Dedifferentiated amniotic fluid mesenchymal stem cell (primary cell): ENCODE data around the gene SUSD1.
A peak's percentile ranks its signal among the peaks of the same experiment; 100 is the strongest.
"Not testable (repeated sequence)": the region's sequence is repeated elsewhere in the genome, so short reads cannot be mapped to it uniquely, and the experiment has no call there.

Experiments used
- DNase-seq: peaks from one replicate; pipeline ENCODE4 v3.0.0-alpha.2; 2016; ENCODE audit errors: extremely low spot score

The SUSD1 gene

GRCh38 chr9:112097712-112098688, 77.1 kb downstream of the SUSD1 start:
- peak; percentile 56 for DNase-seq

- no peak for DNase-seq
Measured at GRCh38 chr9:112094948-112095681, 80.0 kb downstream of the SUSD1 start.

DNA sequence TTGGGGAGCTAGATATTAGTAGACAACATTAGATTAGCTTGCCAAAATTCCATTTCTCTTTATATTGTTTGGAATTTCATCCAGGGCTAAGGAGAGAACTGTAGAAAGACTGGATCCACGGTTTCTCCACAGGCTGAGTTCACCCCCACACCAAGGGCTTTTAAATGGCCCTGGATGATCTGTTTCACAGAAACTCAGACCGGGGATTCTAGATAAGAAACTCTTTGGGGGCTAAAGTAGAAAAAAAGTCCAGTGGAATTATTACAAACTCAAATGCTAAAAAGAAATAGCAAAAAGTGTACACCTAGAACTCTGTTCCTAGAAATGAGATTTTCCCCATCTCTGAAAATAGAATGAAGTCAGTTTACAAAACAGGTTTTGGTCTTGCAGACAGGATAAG, 80.9 kb downstream of the SUSD1 start:
- DNase-seq: no peak

DNA sequence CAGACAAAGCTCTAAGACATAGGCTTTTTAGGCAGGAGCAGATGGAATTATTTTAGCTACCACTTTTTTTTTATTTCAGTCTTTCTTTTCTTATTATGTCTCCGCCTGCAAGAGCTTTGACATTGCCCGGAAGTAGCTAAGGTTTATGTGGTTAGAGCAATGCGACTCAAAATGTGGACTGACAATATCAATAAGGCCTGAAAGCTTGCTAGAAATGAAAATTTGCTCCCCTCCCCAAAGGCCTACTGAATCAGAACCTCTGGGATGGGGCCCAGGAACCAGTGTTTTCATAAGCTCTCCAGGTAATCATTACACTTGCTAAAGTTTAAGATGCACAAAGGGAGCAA, 81.3 kb downstream of the SUSD1 start:
- DNase-seq: no peak

GRCh38 chr9:112093147-112093869, 81.8 kb downstream of the SUSD1 start:
- DNase-seq: no peak

GRCh38 chr9:112091810-112092209, 83.3 kb downstream of the SUSD1 start:
- no peak for DNase-seq

DNA sequence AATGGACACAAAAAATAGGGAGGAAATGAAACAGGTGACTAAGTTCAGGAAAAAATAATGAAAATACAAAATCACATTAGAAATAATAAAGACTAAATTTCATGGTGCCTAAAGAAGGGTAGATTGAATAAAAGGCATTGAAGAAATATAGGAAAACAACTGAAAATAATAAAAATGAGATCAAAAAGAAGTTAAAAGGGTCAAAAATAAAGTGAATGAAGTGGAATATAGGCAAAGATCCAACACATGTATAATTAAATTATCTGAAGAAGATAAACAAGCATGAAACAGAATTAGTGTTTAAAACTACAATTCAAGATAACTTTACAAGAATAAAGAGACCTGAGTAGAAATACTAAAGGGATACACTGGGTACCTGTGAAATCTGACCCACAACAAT, 87.6 kb downstream of the SUSD1 start:
- no peak for DNase-seq

DNA sequence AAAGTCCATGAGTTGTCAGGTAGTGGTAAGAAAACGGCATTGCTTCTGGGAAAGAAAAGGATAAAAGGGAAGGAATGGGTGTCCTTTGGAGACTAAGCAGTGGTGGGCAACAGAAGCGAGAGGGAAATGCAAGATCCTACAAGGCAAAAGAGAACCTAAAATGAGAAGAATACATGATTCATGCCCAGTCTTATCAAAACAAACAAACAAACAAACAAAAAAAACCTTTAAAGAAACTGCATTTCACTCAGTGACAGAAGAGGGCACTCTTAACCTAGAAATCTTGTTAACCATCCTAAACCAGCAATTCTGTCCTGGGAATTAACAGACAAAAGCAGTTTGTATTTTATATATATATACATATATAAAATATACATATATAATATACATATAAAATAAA, 88.5 kb downstream of the SUSD1 start:
- peak; percentile 73 for DNase-seq

DNA sequence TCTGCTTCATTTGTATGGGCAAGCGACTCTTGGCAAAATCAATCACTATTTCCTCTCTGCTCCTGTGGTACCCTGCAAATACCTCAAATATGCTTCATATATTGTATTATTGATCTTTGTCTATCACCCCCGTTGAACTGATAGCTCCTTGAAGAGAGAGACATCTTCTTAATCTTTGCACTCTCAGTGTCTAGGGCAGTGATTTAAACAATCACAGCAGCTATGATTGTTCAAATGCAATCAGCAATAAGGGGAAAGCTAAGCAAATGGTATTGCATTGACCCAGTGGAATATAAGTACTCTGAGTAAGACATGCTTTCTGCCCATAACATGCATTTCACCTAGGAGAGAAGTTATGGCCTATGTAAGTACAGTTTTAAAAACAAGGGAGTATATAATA, 90.2 kb downstream of the SUSD1 start:
- DNase-seq: no peak

- no peak for DNase-seq
Measured at GRCh38 chr9:112084334-112084733, 90.8 kb downstream of the SUSD1 start.

- DNase-seq: peak; percentile 67
Measured at GRCh38 chr9:112081918-112082729, 93.0 kb downstream of the SUSD1 start.

DNA sequence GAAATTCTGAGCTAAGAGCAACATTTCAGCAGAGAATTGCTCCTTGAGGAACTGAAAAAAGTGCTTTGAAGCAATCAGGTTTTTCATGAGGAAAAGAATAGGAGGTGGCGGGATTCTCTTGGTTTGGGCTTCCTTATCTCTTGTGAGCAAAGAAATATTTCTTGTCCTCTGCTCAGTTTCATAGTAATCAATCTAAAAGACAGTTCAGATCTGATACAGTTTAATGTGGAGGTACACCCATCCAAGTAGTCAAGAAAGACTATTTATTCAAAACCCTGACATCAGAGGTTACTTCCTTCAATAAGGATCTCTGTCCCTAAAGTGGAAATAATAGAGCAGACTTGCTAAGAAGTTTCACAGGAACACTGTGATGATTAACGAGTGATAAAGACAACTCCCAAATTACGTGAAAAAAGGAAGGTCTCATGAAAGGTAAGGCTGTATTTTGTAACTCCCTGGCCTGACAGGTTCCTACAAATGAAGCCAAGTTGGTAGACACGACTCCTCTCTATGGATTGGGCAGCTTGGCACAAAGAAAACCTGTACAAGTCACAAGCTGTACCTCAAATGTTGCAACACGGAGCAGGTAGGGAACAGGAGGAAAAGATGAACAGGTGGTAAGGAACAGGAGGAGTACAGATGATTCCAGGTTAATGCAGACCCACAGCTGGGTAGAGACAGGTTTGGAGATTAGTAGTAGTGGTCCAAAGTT, 94.1 kb downstream of the SUSD1 start:
- no peak for DNase-seq

DNA sequence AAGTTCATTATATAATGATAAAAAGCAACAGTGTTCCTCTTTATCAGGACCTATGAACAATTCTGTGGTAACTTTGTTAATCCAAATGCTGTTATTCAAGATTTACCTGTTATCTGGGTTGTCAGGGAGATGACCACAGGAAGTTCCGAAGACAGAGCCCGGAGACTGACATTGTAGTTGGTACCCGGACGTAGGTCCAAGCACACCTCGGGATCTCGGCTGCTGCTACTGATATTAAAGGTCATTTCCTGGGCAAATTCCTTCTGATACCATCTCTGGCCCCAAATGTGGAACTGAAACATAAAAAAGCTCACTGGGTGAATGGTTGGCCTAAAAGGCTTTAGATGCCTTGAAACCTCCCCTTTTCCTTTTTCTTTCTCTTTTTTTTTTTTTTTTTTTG, 96.7 kb downstream of the SUSD1 start:
- DNase-seq: no peak

- no peak for DNase-seq
Measured at GRCh38 chr9:112076814-112077213, 98.3 kb downstream of the SUSD1 start.

DNA sequence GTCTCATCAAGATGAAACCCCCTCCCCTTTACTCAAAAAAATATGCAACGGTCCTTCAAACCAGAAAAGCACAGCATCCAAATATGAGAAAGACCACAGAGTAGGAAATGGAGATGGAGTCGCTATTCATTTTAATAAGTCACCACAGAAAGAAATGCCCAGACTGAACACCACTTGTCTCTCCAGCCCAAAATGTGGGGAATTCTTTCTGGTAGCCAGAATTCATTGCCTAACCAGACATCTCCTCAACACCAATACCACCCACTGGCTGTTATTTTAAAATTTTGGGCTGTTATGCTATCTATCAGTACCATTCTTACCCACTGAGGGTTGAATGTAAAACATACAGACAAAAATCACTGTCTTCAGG, 100.1 kb downstream of the SUSD1 start:
- no peak for DNase-seq

- peak; percentile 90 for DNase-seq
Measured at GRCh38 chr9:112074250-112075008, 100.7 kb downstream of the SUSD1 start.

- not testable (repeated sequence) for DNase-seq
Measured at GRCh38 chr9:112073639-112074173, 101.4 kb downstream of the SUSD1 start.

DNA sequence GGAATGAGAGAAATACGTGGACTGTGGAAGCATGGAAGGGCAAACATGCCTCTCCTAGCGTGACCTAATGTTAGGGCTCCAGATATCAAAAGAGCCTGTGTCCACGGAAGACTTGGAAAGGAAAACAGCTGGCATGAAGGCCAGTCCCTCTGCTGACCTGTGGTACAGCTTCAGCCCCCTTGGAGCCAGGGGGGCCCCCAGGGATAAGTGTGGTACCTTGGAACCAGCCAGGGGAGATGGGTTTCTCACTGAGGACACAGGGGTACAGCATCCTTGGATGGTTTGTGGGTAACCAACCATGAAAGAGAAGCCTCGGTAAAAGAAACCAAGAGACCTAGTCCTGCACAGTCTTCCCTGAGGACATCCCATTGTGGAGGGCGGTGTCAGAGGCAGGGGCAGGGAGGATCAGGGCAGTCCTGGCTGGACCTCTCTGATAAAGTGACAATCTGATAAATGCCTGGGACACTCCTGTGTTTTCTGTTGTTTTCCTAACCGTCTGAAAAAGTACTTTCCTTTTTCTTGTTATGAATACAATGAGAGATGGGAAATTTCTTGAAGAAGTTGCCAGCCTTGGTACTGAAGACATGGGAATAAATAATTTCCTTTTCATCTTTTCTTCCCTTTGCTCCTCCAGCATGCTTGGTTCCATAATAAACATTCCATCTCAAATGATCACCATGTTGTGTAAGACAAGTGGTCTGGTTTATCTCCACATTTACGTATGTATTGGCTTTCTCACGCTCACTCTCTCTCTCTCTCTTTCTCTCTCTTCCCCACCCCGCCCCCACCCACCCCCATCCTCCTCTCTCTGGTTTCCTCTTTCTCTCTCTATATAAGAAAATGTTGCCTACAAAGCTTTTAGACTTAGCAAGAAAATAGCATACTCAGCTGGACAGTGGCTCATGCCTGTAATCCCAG, 102.1 kb downstream of the SUSD1 start:
- peak; percentile 50 for DNase-seq
